D341Med (cell line): Measurements from ENCODE around the gene OPN3.

ENCODE experiments used
- DNase-seq: peaks from one replicate; pipeline ENCODE4 v3.0.0; 2012; ENCODE audit warnings: low spot score

Gene OPN3

GRCh38 chr1:241646201-241646600 is 6.0 kb upstream of the OPN3 start:
- DNase-seq: no peak

GRCh38 chr1:241645199-241645598 is 5.0 kb upstream of the OPN3 start:
- no peak for DNase-seq

GRCh38 chr1:241644259-241644658 is 4.1 kb upstream of the OPN3 start:
- no peak for DNase-seq

GRCh38 chr1:241642593-241642944 is 2.4 kb upstream of the OPN3 start:
- no peak for DNase-seq

- no peak for DNase-seq
These were observed 1.8 kb upstream of the OPN3 start for GRCh38 chr1:241641773-241642592.

- no peak for DNase-seq
These were observed 876 bp upstream of the OPN3 start for GRCh38 chr1:241640867-241641622.

- DNase-seq: peak; percentile 75
These were observed 483 bp downstream of the OPN3 start for GRCh38 chr1:241639623-241640148.

- no peak for DNase-seq
These were observed 1.1 kb downstream of the OPN3 start for GRCh38 chr1:241638909-241639622.

GRCh38 chr1:241638099-241638682 is 2.0 kb downstream of the OPN3 start:
- DNase-seq: no peak

GRCh38 chr1:241637604-241638003 is 2.6 kb downstream of the OPN3 start:
- no peak for DNase-seq

- DNase-seq: no peak
These were observed 3.1 kb downstream of the OPN3 start for GRCh38 chr1:241637046-241637590.

GRCh38 chr1:241636291-241636690 is 3.9 kb downstream of the OPN3 start:
- DNase-seq: no peak

GRCh38 chr1:241635556-241636152 is 4.5 kb downstream of the OPN3 start:
- no peak for DNase-seq

- no peak for DNase-seq
These were observed 7.2 kb downstream of the OPN3 start for GRCh38 chr1:241632987-241633386.

GRCh38 chr1:241631674-241632073 is 8.5 kb downstream of the OPN3 start:
- DNase-seq: no peak

GRCh38 chr1:241630899-241631298 is 9.3 kb downstream of the OPN3 start:
- no peak for DNase-seq

GRCh38 chr1:241630476-241630875 is 9.7 kb downstream of the OPN3 start:
- no peak for DNase-seq

GRCh38 chr1:241630005-241630404 is 10.2 kb downstream of the OPN3 start:
- no peak for DNase-seq

- no peak for DNase-seq
These were observed 12.5 kb downstream of the OPN3 start for GRCh38 chr1:241627453-241628259.

- no peak for DNase-seq
These were observed 15.2 kb downstream of the OPN3 start for GRCh38 chr1:241624935-241625334.

GRCh38 chr1:241622669-241623068 is 17.5 kb downstream of the OPN3 start:
- DNase-seq: no peak
